Heart left ventricle (tissue), 13 donors: ENCODE data around the gene TAS1R2.

Experiments used
- CTCF ChIP-seq, 12 donors: fragments of 200-600 bp; sonication (generic) in 4 of 12; IDR thresholded peaks; one replicate each; pipeline versions ENCODE4 v1.5.0 to v1.8.0; 2018 to 2022; ENCODE audit warnings: antibody characterized with exemption in 12 of 12, mild to moderate bottlenecking in 5 of 12
- POLR2A ChIP-seq, 2 donors: fragments of 450-650 bp; IDR thresholded peaks; one replicate each; pipeline ENCODE4 v1.6.1; 2017; ENCODE audit warnings: antibody characterized with exemption in 2 of 2, mild to moderate bottlenecking in 2 of 2, moderate library complexity in 2 of 2
- donor health status: ischemic (EF 13 %, LVEDD 7.1; RV severe dilation, severe dysfunction).
- donor health status: DM: no; HTN: yes; CAD: no.
- donor health status: DM: no; HTN: no; CAD: no.
- donor health status: ischemic (EF 25% LVEDD 6.9; RV normal size, moderate dysfunction).
- donor health status: ischemic (EF 25% LVEDD 5.7; RV mildly dilated, moderate dysfunction).
- donor health status: ischemic (EF 35%, LVEDD 5.7; RV mildly dilated, moderate dysfunction).
- donor health status: nonischemic (EF 11% LVEDD 7.7; RV severe dilation, severe dysfunction).
- donor health status: DM: yes; HTN: yes; CAD: no.
- donor health status: PGD.
- donor health status: ischemic (EF 29% LVEDD 5.4; RV normal size, mild dysfunction).
- donor health status: nonischemic (EF 23%, LVEDD 6.1; RV moderate dilation, normal function).

GRCh38 chr1:18798533-18798932 is 60.9 kb downstream of the TAS1R2 start:
- TF ChIP-seq CTCF (IDR thresholded peaks at IDR 0.05): no peak
- no peak for TF ChIP-seq POLR2A (IDR thresholded peaks at IDR 0.05)
